Activated CD4-positive, alpha-beta T cell treated with anti-CD3 and anti-CD28 coated beads, Interleukin-2, amount 50 U/mL, for 4 hours (primary cell): ENCODE results near the gene ALDH2.
"Not testable (repeated sequence)": the region's sequence is repeated elsewhere in the genome, so short reads cannot be mapped to it uniquely, and the experiment has no call there.

Experiments used
- DNase-seq, 2 experiments: peaks; one replicate each; pipeline ENCODE4 v3.0.0-alpha.2; 2020

ALDH2 gene

DNA sequence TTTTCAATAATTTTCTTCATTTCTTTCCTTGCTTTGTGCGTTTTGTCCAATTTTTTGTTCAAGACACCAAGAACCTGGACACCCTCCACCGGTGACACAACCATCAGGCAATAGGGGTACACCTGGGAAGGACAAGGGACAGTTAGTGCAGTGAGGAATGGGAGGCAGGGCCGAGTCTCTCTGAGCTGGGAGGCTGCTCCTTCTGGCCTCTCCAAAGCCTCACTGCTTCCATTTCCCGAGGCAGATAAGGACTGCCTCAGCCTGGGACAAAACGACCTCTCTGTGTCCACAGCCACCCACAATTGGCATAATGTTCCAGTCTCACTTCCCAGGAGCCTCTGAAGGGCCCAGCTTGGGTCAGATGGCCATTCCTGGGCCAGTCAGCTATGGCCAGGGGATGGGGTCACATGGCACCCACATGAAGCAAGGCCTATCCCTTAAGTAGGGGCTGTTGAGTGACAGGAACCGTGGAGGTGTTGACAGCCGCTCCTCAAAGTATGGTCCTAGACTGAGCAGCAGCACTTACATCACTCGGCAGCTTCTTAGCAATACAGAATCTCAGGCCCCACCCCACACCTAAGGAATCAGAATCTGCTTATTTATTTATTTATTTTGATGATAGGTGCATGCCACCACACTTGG is 61.7 kb downstream of the ALDH2 start:
- no peak for DNase-seq

DNA sequence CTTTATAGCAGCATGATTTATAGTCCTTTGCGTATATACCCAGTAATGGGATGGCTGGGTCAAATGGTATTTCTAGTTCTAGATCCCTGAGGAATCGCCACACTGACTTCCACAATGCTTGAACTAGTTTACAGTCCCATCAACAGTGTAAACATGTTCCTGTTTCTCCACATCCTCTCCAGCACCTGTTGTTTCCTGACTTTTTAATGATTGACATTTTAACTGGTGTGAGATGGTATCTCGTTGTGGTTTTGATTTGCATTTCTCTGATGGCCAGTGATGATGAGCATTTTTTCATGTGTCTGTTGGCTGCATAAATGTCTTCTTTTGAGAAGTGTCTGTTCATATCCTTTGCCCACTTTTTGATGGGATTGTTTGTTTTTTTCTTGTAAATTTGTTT is 62.9 kb downstream of the ALDH2 start:
- not testable (repeated sequence) for DNase-seq

DNA sequence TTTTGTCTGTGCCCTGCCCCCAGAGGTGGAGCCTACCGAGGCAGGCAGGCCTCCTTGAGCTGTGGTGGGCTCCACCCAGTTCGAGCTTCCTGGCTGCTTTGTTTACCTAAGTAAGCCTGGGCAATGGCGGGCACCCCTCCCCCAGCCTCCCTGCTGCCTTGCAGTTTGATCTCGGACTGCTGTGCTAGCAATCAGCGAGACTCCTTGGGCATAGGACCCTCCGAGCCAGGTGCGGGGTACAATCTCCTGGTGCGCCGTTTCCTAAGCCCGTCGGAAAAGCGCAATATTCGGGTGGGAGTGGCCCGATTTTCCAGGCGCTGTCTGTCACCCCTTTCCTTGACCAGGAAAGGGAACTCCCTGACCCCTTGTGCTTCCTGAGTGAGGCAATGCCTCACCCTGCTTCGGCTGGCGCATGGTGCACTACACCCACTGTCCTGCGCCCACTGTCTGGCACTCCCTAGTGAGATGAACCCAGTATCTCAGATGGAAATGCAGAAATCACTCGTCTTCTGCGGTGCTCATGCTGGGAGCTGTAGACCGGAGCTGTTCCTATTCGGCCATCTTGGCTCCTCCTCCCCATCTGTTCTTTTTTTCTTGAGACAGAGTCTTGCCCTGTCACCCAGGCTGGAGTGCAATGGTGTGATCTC is 68.1 kb downstream of the ALDH2 start:
- DNase-seq: not testable (repeated sequence)

GRCh38 chr12:111835531-111836181 is 68.9 kb downstream of the ALDH2 start:
- DNase-seq: not testable (repeated sequence)

DNA sequence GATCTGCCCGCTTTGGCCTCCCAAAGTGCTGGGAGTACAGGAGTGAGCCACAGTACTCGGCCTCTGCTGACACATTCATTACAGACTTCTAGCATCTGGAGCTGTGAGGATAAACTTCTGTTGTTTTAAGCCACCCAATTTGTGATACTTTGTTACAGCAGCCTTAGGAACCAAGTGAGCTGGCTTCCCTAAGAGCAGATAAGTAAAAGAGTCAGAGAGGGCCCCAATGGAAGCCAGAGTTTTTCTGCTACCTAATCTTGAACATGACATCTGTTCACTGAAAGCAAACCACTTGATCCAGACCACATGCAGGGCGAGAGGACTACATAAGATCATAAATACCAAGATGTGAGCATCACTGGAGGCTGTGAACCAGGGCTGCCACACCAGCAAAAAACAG is 71.6 kb downstream of the ALDH2 start:
- DNase-seq: no peak

DNA sequence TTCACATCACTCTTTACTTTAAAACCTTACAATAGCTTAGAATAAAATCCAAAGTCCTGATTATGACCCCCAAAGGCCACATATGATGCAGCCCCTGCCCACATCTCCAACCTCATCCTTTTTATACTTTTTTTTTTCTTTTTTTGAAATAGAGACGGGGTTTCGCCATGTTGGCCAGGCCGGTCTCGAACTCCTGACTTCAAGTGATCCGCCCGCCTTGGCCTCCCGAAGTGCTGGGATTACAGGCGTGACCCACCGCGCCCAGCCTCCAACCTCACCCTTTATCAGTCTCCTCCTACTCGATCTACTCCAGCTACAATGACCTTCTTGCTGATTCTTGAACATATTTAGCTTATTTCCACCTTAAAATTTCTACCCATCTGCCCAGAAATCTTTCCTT is 74.1 kb downstream of the ALDH2 start:
- no peak for DNase-seq

DNA sequence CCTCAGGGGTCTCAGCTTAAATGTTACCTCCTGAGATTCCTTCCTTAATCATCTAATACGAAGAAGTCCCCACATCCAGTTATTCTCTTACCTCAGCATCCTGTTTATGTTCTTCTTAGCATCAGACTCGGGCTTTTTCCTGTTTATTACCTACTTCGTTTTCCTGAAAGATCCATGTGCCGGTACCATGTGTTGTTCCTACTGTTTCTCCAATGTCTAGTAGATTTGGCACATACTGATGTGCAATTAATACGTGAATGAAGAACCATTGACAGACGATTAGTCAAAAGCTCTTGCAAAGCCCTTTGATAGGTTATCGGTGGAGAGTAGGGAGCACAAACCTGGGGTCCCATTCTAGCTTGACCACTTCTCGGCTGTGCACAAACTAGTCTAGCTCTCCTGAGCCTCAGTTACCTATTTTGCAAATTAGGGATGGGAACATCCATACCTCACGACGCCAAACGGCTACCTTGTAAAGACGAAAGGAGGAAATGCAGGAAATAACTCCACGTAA is 74.6 kb downstream of the ALDH2 start:
- no peak for DNase-seq

GRCh38 chr12:111841750-111842555 is 75.2 kb downstream of the ALDH2 start, which contains the start of gene MAPKAPK5:
TSS of gene MAPKAPK5 (plus strand) at chr12:111842228. CDS start at chr12:111842734, 506 bp downstream.
- DNase-seq: peak; percentile 97 to 98

DNA sequence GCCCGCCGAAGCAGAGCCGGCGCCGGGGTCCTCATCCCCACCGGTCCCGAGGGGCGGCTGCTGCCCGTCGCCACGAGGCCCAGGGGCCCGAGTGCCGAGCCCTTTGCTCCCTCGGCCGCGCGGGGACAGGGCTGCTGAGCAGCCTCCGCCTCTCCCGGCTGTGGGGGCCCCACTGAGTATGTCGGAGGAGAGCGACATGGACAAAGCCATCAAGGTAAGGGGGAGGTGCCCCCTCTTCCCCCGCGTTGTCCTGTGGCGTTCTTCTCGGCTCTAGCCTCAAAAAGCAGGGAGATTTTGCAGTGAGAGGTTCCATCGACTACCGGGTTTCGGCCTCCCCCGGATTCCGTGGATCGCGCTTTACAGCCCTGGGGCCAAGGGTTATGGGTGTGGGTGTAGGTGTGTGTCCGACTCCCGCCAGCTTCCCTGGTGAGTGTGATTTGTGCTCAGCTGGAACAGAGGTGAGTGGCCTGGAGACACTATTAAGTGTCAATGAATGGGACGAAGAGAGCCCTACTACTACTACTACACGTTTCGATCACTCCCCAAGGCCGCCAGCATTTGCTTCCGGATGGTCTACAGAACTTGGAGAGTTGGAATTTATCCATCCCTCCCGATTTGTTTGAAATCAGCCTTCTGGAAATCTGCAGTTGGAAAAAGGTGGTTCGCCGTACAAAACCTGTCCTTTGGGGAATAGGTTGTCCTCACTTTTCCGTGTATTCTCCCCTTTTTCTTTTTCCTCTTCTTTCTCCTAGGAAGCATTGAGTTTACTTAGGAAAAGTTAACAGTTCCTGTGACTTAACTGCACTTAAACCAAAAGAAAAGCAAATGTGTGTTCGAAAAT is 76.0 kb downstream of the ALDH2 start:
- peak; percentile 24 to 29 for DNase-seq

- DNase-seq: no peak
These were observed 79.3 kb downstream of the ALDH2 start for GRCh38 chr12:111846016-111846415.

DNA sequence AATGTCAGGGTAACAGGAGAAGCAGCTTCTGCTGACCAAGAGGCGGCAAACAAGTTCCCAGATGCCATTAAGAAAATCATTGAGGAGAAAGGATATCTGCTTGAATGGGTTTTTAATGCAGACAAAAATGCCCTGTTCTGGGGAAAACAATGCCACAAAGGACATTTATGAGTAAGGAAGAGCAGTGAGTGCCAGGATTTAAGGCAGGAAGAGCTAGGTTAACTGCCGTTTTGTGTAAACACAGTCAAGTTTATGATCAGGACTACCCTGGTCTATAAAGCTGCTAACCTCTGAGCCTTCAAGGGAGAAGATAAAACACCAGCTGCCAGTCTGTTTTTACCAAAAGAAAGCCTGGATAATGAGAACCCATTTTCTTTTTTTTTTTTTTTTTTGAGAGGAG is 83.8 kb downstream of the ALDH2 start:
- DNase-seq: no peak

DNA sequence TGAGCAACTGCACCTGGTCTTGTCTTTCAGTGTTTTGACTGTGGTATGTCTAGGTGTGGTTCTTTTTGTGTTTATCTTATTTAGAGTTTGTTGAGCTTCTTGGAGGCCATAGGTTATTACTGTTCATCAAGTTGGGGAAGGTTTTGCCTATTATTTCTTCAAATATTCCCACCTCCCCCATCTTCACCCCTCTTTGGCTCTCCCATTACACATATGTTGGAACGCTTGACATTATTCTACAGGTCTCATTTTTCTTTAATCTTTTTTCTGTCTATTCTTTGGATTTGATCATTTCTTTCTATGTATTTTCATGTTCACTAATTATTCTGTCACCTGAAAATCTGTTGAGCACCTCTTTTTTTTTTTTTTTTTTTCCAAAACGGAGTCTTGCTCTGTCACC is 91.5 kb downstream of the ALDH2 start:
- no peak for DNase-seq

GRCh38 chr12:111858778-111859177 is 92.0 kb downstream of the ALDH2 start:
- no peak for DNase-seq

DNA sequence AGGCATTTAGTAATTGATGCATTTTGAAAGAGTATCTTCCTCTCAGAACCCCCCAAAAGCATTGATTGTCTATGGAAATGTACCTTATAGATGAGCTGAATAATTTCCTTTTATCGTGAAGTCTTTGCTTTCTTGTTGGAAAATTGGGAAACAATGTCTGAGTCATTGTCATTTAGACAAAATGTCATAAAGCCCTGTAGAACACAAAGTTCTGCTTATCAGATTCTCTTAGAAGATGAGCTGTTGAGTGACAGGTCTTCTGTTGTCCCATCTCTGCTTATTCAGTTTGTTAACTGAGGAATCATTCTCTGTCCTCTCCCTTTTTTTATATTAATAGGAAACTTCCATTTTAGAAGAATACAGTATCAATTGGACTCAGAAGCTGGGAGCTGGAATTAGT is 98.2 kb downstream of the ALDH2 start:
- DNase-seq: no peak
